GM18951 (cell line): Measurements from ENCODE around the gene NFATC2.
"Not testable (repeated sequence)": the region's sequence is repeated elsewhere in the genome, so short reads cannot be mapped to it uniquely, and the experiment has no call there.

ENCODE experiments used
- POLR2A ChIP-seq: IDR thresholded peaks from 4 replicates; pipeline ENCODE4 v1.6.1; 2011; ENCODE audit warnings: mild to moderate bottlenecking; ENCODE audit not compliant: insufficient read length, insufficient read depth; ENCODE audit errors: extremely low read depth
- in situ Hi-C: fragments of 300-500 bp; cut with MboI; formaldehyde crosslinking; loops from one replicate; pipeline ENCODE4 v1.12.0; 2022; ENCODE audit warnings: low sequenced_read_pairs, mixed read lengths, inconsistent platforms; ENCODE audit not compliant: unreplicated experiment

The NFATC2 gene

DNA sequence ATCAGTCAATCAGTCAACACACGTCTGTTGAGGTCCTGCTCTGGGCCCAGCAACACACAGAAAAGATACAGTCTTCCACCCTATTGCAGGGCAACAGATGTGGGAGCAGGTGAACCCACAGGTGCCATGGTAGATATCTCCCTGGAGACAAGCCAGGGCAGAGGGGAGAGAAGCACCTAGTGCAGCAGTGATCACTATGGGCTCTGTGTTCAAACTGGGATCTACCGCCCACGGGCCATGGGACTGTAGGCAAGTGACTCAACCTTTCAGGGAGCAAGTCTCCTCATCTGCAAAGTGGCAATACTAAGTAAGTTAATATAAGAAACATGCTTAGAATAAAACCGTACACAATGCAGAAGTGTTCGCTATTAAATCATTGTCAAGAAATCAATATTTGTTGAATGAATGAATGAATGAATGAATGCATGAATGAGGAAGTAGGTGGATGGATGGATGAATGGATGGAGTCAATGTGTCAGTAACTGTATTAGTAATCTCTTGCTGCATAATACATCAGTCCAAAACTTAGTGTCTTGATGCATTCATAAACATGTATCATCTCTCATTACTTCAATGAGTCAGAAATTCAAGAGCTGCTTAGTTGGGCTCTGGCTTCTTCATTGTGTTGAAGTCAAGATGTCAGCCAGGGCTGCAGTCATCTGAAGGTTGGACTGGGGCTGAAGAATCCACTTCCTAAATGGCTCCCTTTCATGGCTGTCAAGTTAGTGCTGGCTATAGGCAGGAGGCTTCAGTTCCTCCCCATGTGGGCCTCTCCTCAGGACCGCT is 31.9 kb upstream of the NFATC2 start:
- in situ Hi-C loops, result no loop called here
- TF ChIP-seq POLR2A, result no peak

DNA sequence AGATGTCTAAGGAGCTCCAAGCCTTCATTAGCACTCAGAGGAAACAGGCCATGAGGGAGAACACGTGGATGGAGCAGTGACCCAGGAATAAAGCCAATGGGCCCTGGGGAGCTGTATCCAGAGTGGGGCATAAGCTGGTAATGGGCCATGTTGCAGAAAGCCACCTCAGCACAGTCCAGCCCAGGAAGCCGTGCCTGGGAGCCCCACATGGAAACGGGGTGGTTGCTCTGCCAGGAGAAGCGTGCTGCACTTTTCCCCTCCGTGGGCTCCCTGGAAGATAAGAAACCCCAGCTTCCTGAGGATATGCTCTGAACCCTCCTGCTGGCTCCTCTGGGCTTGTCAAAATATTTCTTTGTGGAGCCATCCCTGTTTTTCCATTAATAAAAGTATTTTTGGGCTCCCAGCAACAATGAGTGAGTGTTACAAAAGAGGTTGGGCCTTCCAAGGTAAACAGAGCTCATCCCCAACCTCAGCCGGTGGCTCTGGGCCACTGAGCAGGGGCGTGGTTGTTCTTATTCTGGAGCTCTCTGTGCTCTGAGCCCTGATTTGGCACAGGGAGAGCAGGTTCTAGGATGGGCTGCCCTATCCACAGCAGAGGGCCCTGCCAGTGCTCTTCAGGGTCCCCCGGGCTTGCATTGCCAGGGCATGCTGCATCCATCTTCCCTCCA is 31.2 kb upstream of the NFATC2 start:
- in situ Hi-C loops, result no loop called here
- no peak for TF ChIP-seq POLR2A

DNA sequence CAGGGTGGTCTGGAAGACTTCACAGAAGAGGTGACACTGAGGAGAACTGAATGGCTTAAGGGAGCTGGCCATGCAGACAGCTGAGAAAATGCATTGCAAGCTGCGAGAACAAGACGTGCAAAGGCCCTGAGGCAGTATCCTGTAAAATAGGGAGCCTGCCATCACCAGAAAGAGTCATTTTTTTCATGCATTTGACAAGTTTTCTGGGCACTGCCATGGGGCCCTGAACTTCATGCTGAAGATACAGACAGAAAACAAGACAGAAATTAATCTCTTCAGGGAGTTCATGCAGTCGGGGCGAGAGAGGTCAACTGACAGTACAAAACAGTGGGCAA is 28.9 kb upstream of the NFATC2 start:
- in situ Hi-C loops, result no loop called here

DNA sequence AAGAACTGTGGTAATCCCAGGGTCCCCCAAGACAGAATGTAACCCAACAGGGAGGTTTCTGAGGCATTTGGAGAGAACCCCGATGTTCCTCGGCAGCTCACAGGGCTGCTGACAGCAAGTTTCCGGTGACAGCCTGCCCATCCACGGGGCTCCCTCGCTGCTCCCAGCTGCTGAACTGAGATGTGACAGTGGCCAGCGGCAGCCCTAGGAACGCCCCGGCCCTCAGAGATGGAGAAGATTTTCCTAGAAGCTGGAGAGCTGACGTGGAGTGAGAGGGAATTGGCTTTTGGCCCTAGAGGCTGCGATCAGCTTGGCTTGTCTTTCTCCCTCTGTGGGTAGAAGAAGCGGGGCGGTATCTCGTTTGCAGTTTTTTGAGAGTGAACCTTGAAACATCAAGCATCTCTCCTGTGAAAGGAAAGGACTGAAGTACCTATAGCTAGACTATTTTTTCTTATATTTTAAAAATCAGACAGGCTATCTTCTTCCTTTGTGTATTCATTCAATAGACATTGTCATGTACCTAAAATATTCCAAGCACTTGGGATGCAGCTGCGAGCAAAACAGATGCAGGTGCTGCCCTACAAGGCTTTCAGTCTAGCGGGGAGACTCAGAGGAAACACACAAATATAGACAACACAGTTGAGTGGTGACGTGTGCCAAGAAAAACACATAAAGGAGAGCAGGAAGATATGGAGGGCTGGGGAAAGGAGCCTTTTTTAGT is 28.4 kb upstream of the NFATC2 start:
- in situ Hi-C loops, result no loop called here

More for the DNA sequence above, 28.9 kb upstream of the NFATC2 start:
- TF ChIP-seq POLR2A, result no peak

DNA sequence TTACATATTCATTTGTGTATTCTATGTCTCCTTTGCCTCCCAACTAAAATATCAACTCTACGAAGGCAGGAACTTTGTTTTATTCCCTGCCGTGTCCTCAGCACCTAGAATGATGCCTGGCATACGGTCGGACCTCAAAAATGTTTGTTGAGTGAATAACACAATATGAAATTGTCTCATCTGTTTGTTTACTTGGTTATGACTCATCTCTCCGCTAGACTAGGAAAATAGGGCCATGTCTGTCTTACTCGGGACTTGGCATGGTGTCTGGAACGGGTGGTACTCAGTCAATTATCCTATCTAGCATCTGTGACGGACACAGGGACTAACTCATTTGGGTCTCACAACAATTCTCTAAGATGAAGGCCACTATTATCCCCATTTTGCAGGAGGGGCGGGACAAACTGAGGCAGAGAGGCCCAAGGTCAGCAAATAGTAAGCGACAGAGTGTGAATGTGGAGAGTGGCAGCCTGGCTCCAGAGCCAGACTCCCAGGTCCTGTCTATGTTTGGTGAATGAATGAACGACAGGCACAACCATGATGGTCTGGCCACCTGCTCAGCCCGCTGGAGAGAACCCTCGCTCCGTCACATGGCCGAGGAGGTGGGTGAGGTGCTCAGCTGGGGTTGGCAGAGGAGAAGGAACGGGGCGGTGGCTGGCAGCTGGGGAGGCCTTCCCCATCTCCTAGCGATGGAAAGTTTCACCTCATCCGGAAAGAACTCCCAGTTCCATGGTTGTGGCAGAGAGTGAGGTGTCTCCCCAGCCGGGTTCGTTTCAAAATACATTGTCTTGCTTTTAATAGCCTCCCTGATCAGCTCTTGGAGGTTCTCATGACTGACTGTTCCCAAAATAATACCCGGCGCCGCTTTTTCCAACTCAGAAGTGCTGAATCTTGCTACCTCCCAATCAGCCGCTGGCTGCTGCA is 27.6 kb upstream of the NFATC2 start:
- in situ Hi-C loops, result no loop called here
- no peak for TF ChIP-seq POLR2A

More for the DNA sequence above, 28.4 kb upstream of the NFATC2 start:
- no peak for TF ChIP-seq POLR2A

DNA sequence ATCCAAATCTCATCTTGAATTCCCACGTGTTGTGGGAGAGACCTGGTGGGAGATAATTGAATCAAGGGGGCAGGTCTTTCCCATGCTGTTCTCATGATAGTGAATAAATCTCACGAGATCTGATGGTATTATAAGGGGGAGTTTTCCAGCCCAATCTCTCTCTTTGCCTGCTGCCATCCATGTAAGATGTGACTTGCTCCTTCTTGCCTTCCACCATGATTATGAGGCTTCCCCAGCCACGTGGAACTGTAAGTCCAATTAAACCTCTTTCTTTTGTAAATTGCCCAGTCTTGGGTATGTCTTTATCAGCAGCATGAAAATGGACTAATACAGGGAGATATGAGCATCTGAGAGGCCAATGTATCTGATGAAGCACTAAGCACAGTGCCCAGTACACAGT is 26.0 kb upstream of the NFATC2 start:
- in situ Hi-C loops, result not testable (repeated sequence)

DNA sequence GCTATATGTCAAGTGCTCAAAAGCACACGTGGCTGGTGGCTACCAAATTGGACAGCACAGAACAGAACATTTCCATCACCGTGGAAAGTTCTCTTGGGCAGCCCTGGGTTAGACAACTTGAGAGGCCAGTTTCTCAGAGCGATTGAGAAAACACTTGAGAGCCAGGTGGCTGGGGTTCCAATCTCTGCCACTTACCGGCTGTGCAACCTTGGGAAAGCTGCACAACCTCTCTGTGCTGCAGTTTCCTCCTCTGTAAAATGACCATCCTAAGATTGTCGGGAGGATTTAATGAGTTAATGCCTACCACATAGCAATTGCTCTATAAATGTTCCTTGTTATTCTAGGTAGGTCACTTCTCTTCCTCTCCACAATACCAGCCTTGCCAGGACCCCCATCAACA is 25.1 kb upstream of the NFATC2 start:
- TF ChIP-seq POLR2A, result no peak
- in situ Hi-C loops, result no loop called here

DNA sequence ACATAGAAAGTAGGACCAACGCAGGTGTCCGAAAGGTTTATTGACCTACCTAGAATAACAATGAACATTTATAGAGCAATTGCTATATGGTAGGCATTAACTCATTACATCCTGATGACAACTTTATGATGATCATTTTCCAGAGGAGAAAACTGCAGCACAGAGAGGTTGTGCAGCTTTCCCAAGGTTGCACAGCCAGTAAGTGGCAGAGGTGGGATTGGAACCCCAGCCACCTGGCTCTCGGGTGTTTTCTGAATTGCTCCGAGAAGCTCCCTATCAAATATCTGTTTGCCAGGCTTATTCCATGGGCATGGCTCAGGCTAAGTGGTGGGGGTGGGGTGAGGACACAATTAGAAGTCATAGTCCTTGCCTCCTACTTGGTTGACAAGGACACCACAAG is 24.1 kb upstream of the NFATC2 start:
- no peak for TF ChIP-seq POLR2A
- in situ Hi-C loops, result no loop called here

DNA sequence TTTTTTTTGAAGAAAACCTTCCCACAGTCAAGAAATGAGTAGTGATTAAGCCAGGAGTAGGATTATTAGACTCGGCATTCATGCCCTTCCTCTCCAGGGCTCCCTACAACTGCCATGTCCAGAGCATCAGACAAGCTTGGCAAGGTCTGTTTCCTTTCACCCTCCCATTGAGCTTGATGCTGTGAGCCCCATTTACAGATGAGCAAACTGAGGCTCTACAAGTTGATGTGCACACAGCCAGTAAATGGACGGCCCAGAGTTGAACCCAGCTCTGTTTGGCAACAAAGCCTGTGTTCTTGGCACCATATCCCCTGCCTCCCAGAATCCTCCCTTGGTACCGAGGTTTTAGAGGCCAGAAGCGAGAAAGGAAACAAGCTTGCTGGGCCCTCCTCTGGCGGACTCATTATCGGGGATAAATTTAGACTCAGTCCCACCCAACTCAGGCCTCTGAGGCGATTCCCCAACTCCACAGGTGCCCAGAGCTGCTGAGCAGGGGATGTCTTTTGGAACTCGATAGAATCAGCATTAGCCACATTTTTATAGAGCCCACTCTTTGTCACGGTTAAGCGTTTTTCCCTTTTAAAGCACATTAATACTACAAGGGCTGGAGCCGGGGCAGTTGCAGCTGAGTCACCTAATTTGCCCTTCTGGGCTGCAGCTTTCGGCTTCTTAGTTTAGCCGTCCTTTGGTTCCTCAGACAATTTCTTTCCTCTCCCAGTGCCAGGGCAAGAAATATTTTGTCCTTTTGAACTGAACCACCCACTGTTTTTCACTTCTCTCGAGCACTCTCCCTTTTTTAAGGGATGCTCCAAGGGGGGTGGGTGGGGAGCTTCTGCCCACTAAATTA is 23.0 kb upstream of the NFATC2 start:
- in situ Hi-C loops, result no loop called here

DNA sequence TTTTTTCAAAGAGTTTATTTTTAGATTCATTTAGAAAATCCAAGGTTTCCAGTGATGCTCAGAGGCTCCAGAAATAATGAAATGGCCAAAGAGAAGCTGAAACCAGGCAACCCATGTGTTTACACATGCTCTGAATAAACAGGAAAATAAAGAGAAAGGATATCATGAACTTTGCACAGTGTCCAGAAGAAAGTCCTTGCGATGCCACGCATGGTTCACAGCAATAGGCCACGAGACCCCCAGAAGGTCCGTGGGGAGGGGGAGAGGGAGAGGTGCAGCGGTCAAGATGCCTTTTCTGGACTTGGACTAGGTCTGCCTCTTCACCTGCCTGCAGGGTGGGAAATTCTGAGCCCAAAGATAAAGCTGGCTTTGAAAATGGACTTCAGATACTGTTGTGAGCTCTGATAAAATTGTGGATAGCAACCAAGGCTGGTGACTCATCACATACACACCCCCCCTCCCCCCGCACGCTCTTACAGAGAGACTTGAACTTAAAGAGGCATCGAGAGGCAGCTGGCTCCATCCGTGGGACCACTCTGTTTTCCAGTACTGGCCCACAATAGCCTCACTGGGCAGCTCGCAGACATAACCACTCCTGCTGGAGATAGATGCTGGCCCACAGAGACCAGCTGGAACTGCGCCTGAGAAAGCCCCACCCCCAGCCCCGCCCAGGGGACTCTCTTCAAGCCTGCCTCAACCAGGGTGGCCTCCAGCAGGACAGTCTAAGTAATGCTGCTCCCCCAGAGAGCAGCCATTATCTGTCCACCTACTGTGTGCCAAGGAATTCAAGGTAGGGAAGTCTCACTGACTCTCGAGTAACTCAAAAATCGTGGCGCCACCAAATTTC is 21.2 kb upstream of the NFATC2 start:
- in situ Hi-C loops, result no loop called here
- no peak for TF ChIP-seq POLR2A

More for the DNA sequence above, 23.0 kb upstream of the NFATC2 start:
- no peak for TF ChIP-seq POLR2A

DNA sequence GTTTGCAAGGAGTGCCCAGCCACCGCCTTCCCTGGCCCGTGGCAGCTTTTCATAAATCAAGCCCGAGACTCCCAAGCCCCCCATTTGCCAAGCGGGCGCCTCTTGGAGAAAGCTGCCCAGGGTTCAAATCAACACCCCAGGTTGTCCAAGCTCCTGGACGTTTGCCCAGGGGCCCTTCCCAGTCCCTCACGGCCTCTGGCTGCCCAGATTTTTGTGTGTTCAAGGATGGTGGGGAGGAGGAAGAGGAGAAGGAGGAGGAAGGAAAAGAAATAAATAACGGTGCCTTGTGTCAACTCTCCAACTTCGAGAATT is 20.6 kb upstream of the NFATC2 start:
- in situ Hi-C loops, result no loop called here
- no peak for TF ChIP-seq POLR2A

DNA sequence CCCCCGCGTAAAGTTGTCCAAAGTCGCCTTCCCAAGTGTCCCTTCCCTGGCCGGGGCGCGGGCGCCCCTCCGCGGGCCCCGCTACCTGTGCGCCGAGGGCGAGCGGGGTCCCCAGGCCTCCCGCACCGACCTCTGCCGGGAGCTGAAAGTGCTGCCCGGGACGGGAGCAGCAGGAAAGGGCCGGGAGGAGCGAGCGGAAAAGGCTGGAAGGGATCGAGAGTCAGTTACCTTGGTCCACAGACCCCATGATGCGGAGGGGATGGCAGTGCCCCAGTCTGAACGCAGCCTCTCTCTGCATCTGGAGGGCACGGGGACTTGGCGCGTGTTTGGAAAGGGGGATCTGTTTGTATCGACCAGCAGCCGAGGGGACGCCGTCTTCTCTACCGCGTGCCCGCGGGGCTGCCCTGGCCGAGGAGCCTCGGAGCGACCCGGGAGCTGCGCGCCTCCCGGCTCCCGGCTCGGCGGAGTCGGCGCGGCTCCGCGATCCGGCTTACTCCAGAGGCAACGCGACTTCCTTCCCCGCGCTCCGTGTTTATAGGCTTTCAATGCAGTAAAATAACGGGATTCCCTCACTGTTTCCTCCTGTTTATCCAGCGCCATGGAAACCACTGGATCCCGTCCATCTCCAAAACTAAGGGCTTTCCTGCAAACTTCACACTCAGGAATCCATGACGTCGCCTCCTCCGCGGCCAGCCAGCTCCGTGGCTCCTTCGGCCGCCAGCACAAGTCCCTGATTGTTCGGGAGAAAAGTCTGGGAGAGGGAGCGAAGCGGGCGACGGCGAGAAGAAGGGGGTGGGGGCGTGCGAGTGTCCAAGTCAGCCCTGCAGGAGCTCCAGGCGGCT is 20.0 kb upstream of the NFATC2 start:
- no peak for TF ChIP-seq POLR2A

More for the DNA sequence above, 20.0 kb upstream of the NFATC2 start:
- in situ Hi-C loops, result no loop called here
